ENCODE results near the gene SOX3.

The SOX3 gene

GRCh38 chrX:140500441-140500840 is 4.4 kb downstream of the SOX3 start:
- no peak for DNase-seq (ENCODE audit: low spot score)

GRCh38 chrX:140495739-140496138 is 9.1 kb downstream of the SOX3 start:
- DNase-seq (ENCODE audit: low spot score): no peak

- DNase-seq (ENCODE audit: low spot score): no peak
Observed at GRCh38 chrX:140492066-140492994, 12.5 kb downstream of the SOX3 start.

GRCh38 chrX:140480765-140481164 is 24.1 kb downstream of the SOX3 start:
- no peak for DNase-seq (ENCODE audit: low spot score)

GRCh38 chrX:140477987-140478386 is 26.9 kb downstream of the SOX3 start:
- no peak for DNase-seq (ENCODE audit: low spot score)

- no peak for DNase-seq (ENCODE audit: low spot score)
Observed at GRCh38 chrX:140475025-140475424, 29.8 kb downstream of the SOX3 start.

- DNase-seq (ENCODE audit: low spot score): no peak
Observed at GRCh38 chrX:140467211-140467610, 37.7 kb downstream of the SOX3 start.
